ENCODE measurements around the gene LILRB4.

DNA sequence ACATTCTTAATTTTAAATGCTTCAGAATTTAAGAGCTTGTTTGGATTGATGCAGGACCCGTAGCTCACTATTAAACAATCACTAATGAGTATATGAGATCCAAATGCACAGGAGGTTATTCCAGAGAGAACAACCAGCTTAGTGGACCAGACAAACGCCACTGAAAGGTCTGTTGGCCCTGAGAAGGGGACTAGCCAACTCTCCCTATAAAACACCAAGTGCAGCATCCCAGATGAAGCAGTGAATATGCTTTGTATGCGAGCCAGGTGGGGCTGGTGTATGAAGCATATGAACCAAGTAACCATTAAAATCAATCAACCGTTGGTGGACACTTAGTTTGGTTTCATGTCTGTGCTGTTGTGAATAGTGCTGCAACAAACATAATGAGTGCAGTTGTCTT lies 42.3 kb upstream of the LILRB4 start:
- no peak for TF ChIP-seq CTCF (IDR thresholded peaks at IDR 0.05)
- no peak for TF ChIP-seq POLR2A (IDR thresholded peaks at IDR 0.05)

All from ovary (tissue), 3 donors.